Measurements from ENCODE around the gene PARD6B. TPM values are rescaled to one million over a fixed set of nuclear protein-coding genes. Genes with fewer than 3 reads are reported as not detected.

Gene PARD6B
- total RNA-seq, 1 donor from 2014 or later: 43.2 TPM

DNA sequence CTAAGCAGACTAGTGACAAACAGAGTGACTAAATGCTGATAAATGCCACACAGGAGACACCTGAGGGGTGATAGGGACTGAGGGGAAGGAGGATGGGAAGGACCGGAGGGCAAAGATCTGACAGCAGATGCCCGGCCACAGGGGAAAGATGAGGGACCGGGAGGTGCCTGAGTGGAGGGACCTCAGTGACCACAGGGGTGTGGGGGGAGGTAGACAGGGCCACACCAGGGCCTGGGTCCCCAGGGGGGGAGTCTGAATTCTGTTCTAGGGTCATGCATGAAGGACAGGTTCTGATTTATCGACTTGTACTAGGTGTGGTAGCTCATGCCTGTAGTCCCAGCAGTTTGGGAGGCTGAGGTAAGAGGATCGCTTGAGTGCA lies 70.4 kb downstream of the PARD6B start:
- intact Hi-C loops (cut with DNase I): no loop called here
- Histone ChIP-seq H3K27ac (no peak overlapping the region), H3K36me3 (no peaks in the 10 kb centered on the region), H3K27me3 (no peaks in the 10 kb centered on the region), H3K4me3 (no peak overlapping the region), H3K9me3 (no peaks in the 10 kb centered on the region), H3K4me1 (no peaks in the 10 kb centered on the region)
- DNase-seq: no peak
- TF ChIP-seq, protein P1, sequence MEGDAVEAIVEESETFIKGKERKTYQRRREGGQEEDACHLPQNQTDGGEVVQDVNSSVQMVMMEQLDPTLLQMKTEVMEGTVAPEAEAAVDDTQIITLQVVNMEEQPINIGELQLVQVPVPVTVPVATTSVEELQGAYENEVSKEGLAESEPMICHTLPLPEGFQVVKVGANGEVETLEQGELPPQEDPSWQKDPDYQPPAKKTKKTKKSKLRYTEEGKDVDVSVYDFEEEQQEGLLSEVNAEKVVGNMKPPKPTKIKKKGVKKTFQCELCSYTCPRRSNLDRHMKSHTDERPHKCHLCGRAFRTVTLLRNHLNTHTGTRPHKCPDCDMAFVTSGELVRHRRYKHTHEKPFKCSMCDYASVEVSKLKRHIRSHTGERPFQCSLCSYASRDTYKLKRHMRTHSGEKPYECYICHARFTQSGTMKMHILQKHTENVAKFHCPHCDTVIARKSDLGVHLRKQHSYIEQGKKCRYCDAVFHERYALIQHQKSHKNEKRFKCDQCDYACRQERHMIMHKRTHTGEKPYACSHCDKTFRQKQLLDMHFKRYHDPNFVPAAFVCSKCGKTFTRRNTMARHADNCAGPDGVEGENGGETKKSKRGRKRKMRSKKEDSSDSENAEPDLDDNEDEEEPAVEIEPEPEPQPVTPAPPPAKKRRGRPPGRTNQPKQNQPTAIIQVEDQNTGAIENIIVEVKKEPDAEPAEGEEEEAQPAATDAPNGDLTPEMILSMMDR (IDR thresholded peaks at IDR 0.05): no peak
- no peak for ATAC-seq

- no peak for DNase-seq
- TF ChIP-seq, protein P1 (IDR thresholded peaks at IDR 0.05): no peak
- no peaks in the 10 kb centered on the region for H3K9me3 ChIP-seq
- H3K4me3 ChIP-seq: no peak overlapping the region
- no peak overlapping the region for H3K27ac ChIP-seq
- no peaks in the 10 kb centered on the region for H3K4me1 ChIP-seq
- ATAC-seq: no peak
- intact Hi-C loops (cut with DNase I): no loop called here
- no peaks in the 10 kb centered on the region for H3K27me3 ChIP-seq
- H3K36me3 ChIP-seq: no peaks in the 10 kb centered on the region
Observed at GRCh38 chr20:50802289-50802688, 70.9 kb downstream of the PARD6B start.

DNA sequence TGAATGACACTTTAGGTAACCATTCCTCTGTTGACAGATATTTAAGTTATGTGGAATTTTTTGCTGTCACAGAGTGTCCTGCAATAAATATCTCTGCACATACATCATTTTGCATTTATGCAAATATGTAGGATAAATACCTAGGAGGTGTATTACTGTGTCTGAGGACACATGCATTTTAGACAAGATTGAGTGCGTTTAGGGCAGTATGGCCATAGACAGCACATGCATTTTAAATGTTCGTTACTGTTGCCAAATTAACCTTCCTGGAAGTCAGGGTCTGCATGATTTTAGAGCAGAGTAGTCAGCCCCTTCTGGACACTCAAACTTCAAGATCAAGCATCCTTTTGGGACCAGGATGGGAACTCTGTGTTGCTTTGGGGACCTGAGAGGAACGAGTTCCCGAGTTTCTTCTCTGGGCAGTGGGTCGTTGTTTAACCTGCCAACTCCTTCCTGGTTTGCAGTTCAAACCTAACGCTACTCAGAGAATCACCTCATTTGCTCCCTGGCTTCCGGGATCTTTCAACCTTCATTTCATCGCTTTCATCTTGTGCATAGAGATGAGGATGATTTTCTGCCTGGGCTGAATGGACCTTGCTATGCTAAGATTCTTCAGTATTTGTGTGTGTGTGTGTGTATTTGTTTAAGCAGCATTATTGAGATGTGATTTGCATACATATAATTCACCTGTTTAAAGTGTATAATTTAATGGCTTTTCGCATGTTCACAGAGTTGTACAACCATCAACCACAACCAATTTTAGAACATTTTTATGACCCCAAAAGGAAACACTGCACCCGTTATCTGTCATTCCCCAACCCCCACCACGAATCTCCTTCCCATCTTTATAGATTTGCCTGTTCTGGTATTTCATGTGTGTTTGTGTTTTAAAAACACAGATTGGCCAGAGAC lies 73.3 kb downstream of the PARD6B start:
- intact Hi-C loops (cut with DNase I): no loop called here
- Histone ChIP-seq H3K36me3 (no peaks in the 10 kb centered on the region), H3K4me1 (no peaks in the 10 kb centered on the region), H3K9me3 (no peaks in the 10 kb centered on the region), H3K27ac (no peak overlapping the region), H3K4me3 (no peak overlapping the region), H3K27me3 (no peaks in the 10 kb centered on the region)
- TF ChIP-seq, protein P1 (IDR thresholded peaks at IDR 0.05): no peak
- ATAC-seq: no peak
- DNase-seq: no peak

GRCh38 chr20:50805349-50805684 lies 73.9 kb downstream of the PARD6B start:
- intact Hi-C loops (cut with DNase I): no loop called here
- ATAC-seq (no peak), DNase-seq (no peak)
- TF ChIP-seq, protein P1 (IDR thresholded peaks at IDR 0.05): no peak
- H3K27ac ChIP-seq: no peak overlapping the region
- H3K27me3 ChIP-seq: no peaks in the 10 kb centered on the region
- no peak overlapping the region for H3K4me3 ChIP-seq
- H3K36me3 ChIP-seq: no peaks in the 10 kb centered on the region
- H3K9me3 ChIP-seq: no peaks in the 10 kb centered on the region
- no peaks in the 10 kb centered on the region for H3K4me1 ChIP-seq

DNA sequence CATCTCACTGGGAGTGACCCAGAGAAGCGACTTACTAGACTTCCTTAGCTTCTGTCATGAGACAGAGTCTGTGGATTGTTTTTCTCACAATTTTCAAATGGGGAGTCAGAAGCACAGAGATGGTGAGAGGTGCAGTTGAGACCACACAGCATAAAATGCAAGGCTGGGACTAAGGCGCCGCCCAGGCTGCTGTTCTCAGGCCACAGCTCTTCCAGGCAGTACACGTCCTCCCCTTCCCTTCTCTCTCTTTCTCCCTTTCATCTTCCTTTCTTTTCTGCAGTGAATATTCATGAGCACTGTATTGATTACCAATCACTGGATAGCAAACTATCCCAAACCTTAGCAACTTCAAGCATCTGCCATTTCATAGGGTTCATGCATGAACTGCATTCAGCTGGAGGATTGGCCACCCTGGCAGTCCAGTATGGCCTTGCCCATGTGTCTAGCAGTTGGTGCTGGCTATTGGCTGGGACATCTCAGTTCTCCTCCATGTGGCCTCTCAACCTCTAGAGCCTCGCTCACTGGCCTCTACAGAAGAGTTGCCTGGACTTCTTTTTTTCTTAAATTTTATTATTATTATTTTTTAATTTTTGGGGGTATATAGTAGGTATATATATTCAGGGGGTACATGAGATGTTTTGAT lies 74.9 kb downstream of the PARD6B start:
- H3K27ac ChIP-seq: no peak overlapping the region
- H3K9me3 ChIP-seq: no peaks in the 10 kb centered on the region
- TF ChIP-seq, protein P1 (IDR thresholded peaks at IDR 0.05): no peak
- H3K4me1 ChIP-seq: no peaks in the 10 kb centered on the region
- H3K27me3 ChIP-seq: no peaks in the 10 kb centered on the region
- intact Hi-C loops (cut with DNase I): no loop called here
- ATAC-seq (no peak), DNase-seq (no peak)
- H3K36me3 ChIP-seq: no peaks in the 10 kb centered on the region
- H3K4me3 ChIP-seq: no peak overlapping the region

Other genes with a start within 250 kb of the PARD6B start
- gene PTPN1, start 221.2 kb upstream of the PARD6B start, total RNA-seq: 101 TPM
- gene RIPOR3, start 40.0 kb upstream of the PARD6B start, total RNA-seq: 6.8 TPM
- 4.3 TPM for gene BCAS4, start 63.5 kb downstream of the PARD6B start, total RNA-seq
- gene ADNP, start 199.9 kb downstream of the PARD6B start, total RNA-seq: 54.1 TPM
- 30.2 TPM for gene DPM1, start 227.0 kb downstream of the PARD6B start, total RNA-seq
- 3.4 TPM for gene MOCS3, start 227.2 kb downstream of the PARD6B start, total RNA-seq